Left hindlimb (tissue), 1 donor: Measurements from ENCODE around the gene MYL6.

Experiments used
- DNase-seq: peaks from one replicate; pipeline ENCODE4 v3.0.0-alpha.2; 2018

The MYL6 gene

DNA sequence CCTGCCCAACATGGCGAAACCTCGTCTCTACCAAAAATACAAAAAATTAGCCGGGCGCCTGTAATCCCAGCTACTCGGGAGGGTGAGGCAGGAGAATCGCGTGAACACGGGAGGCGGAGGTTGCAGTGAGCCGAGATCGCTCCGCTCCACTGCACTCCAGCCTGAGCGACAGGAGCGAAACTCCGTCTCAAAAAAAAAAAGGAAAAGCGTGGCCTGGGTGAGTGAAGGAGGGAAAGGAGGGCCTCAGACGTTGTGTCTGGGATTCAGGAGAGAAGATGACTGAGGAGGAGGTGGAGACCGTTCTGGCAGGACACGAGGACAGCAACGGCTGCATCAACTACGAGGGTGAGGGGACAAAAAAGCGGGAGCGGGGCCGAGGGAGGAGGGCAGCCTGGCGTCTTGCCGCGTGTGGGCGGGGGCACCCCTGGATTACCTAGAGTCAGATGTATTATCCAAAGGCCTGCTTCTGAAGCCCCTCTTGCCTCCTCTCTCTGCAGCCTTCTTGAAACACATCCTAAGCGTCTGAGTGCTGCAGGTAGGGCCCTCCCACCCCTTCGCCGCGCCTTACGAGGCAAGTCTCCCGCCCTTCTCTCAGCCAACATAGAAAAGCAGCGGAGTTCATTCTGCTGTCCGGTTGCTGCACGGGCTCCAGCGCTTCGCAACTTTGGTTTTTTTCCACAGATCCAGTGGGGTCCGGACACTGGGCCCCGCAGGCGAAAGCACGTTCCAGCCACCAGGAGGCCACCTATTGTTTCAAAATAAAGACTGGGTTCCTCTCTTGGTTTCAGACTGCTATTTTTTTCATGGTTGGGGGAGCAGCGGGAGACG, 744 bp upstream of the MYL6 start:
- DNase-seq = peak; percentile 93

DNA sequence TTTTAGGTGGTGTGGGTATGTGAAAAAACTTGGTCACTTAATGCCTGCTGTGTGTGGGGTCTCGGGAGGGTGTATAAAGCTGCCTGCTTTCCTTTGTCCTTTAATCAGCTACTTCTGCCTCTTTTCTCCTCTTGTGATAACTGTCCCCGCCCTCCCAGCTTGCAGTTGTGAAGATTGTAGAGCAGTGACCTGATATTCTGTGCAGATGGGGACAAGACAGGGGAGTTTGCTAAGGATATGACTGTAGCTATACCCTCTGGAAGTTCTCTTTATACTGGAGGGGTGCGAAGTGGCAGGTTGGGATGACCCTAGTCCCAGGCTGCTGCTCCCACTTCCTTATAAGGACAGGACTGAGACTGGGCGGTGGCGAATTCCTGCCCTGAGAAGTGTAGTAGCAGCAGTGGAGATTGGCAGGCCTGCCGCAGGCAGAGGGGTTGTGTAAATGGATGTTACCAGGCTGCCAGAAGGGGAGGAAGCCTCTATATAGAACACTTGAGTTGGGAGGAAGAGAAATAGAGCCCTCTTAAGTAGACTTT, 835 bp downstream of the MYL6 start:
- DNase-seq = peak; percentile 73

DNA sequence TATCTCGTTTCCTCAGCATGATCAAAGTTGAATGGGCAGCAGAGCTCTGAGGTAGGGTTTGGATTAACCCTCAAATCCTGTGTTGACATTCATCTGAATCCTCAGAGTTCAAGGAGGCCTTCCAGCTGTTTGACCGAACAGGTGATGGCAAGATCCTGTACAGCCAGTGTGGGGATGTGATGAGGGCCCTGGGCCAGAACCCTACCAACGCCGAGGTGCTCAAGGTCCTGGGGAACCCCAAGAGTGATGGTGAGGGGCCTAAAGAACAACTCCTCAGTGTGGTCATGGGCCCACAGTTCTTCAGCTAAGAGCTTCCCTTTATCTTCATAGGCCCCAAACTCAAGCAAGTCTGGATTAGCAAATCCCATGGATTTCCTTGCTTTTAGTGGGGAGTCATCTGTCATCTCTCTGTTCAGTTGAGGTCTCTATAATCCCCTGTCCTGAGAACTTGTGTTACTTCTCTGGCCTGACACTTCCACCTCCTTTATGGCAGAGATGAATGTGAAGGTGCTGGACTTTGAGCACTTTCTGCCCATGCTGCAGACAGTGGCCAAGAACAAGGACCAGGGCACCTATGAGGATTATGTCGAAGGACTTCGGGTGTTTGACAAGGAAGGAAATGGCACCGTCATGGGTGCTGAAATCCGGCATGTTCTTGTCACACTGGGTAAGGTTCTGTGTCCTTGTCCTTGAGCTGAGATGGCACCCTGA, 1.5 kb downstream of the MYL6 start:
- no peak for DNase-seq

DNA sequence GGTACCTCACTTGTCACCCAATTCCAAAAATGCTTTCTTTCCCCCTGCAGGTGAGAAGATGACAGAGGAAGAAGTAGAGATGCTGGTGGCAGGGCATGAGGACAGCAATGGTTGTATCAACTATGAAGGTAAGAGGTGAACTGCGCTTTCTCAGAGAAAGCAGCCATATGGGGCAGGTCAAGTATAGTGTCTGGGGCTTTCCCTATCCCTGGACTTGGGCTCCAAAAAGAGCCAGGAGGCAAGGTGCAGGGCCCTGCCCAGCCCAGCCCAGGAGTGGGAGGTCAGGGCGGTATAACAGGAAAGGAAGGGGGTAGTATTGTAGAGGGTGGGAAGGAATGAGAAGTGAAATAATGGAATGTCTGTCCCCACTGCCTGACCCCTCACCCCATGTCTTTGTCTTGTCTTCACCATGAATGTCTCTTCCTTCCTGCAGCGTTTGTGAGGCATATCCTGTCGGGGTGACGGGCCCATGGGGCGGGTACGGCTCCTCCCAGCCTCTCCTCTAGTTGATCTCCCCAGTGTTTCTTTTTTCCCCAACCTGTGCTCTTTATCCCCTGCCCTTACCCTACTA, 2.1 kb downstream of the MYL6 start:
- DNase-seq = no peak

DNA sequence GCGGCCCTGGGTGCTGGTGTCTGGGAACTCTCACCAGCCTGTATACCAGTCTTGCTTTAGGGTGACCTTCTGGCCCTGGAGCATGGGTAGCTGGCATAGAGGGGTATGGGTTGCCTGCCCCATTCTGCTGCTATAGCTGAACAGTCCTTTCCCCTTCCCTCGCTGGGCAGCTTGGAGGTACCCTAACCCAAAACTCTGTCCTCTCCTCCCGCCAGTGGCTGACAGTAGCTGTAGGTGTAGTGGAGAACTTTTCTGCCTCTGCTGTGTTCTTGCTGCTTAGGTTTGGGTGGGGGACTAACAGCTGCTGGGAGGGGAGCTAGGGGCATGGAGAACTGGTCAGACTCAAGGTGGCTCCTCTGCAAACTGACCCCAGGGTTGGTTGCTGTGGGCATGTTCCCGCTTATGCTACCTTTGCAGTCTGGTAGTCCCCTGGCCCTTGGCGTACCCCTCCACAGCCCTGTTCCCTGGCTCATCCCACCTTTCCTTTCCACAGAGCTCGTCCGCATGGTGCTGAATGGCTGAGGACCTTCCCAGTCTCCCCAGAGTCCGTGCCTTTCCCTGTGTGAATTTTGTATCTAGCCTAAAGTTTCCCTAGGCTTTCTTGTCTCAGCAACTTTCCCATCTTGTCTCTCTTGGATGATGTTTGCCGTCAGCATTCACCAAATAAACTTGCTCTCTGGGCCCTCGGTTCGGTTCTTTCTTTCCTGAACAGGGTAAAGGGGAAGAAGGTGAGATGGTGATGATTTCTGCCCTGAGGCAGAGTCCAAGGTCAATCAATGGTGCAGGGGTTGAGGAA, 2.9 kb downstream of the MYL6 start:
- no peak for DNase-seq

DNA sequence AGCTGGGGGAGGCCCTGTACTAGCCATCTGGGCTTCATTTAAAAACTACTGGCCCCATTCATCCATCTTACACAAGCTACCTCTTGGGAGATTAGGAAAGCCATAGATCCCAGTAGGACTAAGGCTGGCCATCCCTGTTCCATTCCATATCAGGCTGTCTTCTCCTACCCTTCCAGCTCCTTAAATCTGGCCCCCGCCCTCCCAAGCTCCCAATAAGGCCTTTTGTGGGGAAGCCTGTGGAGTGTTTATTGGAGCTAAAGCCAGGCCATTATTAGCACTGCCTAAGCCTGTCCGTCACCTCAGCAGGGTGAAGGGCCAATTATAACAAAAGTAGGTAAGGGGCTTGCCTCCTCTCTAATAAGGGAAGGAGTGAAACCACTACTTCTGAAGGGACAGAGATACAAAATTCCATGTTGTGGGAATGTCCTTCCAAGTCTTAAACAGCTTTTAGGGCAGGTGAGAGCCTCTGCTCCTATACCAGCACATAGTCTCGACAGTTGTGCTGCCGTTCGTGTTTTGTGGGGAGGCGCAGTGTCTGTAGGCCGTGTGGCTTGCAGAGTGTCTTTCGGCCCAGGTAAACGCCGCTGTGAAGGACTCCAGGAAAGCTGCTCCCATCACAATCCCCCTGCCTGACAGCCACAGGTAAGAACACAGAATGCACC, 3.7 kb downstream of the MYL6 start:
- no peak for DNase-seq

DNA sequence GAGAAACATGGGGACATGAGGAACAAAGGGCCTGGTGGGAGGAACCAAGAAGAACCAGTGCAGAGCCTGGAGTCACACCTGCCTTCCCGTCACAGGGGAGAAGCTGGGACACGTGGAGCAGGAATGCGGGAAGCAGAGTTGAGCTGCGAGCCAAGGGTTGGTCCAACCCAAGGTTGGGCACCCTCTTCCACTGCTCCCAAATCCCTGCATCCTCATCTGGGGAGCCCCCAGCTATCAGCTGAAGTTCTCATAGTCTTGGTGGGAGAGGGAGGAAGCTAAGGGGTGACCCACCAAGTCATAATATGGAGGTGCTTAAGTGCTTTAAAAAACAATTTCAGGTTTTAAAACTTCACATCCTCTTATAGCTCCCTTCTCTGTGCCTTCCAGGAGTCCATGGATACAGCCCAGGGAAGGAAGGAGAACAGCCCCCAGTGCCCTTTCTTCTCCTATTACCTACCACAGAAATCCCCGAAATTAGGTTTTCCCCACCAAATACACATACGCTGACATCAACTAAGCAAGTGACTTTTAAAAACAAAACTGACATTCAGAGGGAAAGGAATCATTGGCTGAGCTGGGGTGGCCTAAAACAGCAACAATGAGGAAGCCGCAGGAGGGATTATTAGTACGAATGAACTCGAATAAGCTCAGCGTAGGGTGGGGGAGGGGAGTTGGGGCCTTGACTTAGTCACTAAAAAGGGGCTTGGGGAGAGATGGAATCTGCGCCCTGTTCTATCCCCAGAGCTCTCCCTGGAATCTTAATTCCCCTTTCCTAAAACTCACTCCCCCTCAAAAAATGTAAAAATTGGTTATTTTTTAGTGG, 4.5 kb downstream of the MYL6 start:
- DNase-seq = peak; percentile 21

DNA sequence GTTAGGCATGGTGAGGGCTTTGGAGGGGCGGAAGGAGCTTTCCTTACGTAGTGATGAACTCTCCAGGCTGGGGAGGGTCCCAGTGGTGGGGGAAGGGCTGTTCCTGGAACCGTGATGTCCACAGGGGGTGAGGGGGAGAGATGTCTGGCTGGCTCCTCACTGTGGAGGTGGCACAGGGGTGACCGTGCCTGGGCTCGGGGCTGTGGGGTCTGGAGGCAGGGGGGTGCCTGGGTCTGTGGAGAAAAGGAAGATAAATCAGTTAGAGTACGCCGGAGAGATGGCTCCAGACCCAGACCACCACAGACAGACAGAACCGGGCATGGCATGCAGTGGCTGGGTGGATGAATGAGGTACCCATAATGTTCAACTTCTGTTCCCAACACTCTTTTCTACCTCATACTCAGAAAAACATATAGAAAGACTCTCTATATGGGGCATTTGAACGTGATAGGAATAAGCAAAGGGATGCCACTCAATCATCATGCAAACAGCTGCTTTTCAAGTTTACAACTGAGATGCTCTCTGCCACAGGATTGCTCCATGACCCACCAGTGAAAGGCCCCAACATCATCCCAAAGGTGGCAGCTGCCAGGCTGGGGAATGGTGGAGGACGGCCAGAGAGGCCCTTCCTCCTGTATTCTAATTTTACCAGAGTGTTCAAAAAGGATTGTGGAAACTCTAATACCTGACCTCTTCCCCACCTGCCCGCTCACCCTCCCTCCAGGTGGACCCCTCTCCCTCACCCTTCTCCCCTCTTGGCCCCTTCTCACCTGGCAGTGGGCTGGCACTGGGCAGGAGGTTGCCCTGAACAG, 5.6 kb downstream of the MYL6 start:
- no peak for DNase-seq

DNA sequence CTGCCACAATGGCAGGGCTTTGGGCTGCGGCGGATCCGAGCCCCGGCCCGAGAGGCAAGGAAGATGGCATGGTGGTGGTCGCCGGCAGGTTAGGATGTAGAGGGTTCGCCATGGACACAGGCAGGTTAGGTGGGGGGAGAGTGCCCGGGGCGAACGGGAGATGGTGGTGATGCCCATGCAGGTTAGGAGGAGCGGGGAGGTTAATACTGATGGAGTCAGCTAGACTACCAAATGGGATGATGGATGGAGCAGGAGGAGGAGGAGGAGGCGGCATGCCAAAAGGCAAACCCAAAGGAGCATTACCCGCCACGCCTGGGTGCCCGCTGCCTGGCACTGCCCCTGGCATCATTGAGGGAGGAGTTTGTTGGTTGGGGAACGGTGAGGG, 6.2 kb downstream of the MYL6 start:
- DNase-seq = no peak

DNA sequence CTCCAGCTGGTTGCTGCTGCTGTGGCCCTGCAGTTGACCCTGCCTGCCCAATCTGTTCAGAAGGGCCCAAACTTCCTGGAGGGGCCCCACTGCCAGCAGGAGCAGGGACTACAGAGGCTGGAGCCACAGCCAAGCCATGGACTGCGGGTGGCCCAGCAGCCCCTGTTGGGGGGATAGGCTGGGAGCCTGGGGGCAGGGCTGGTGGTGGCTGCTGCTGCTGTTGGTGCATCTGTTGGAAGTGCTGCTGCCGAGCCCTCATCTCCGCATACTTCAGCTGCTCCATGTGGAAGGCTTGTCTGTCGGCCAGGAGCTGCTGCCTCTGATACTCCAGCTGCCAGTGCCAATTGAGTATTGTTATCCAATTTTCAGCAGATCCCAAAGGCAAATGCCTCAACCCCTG, 7.2 kb downstream of the MYL6 start:
- no peak for DNase-seq

DNA sequence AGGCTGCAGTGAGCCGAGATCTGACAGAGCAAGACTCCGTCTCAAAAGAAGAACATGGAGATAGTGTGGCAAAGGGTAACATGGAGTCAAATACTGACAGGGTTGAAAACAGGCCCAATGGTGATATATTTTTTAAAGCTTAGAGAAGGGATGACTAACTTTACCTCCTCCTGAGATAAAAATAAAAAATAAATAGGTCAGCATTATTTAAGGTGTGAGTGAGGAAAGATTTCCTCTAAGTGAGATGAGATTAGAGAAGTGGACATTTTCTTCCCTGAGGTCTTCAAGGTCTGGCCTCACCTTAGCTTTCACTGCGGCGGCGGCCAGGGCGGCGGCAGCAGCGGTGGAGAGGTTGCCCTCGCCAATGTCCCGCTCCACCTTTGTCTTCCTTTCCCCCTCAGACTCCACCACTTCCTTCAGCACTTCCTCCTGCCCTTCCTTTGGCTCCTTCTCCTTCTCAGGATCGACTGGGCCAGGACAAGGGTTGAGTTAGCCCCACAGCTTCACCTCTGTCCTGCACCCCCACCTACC, 11.1 kb downstream of the MYL6 start:
- DNase-seq = no peak

DNA sequence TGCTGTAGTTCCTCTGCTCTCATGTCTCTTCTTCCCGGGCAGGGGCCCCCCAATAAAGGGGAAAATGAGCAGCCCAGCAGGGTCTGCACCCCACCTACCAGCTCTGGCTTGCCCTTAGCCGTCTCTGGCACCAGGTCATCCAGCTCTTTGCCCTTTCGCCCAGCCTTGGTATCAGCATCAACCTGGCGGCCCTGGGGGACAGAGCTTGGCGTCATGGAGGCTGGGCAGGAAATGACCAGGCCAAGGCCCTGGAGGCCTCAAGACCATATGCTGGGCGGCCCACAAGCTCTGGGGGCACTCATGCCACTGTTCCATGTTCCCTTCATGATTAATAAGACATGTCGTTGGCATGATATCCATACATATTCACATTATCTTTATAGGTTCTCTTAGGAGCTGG, 14.7 kb downstream of the MYL6 start:
- no peak for DNase-seq

DNA sequence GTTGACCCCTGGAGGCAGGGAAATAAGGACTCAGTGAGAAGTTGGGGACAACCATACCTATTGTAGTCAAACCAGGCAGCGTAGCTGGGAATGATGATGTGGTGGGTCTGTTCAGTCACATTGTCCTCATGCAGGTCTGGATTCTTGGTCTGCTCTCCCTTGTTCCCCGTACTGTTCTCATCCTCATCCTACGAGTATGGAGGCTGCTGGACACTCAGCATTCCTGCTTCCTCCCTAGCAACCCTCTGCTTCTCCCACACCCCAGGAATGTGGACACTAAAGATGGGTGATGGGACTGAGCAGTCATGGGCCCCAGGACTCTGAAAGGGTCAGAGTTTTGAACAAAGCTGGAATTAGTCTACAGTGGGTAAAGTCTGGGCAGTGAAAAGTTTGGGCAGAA, 20.2 kb downstream of the MYL6 start:
- DNase-seq = no peak

DNA sequence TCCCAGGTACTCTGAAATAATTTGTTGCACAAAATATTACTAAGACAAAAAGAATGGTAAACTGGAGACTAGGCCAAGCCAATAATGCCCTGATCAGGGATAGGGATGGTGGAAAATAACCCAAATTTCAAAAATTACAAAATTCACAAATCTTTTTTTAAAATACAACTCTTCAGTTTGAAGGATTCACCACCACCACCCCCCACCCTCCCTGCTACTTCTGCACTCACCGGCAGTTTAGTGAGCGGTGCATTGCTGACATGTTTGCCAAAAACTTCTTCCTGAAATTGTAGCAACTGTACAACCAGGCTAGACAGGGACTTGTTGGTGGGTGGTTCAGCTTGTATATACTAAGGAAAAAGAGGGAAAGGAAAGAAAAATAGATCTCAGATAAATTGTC, 28.8 kb downstream of the MYL6 start:
- no peak for DNase-seq

DNA sequence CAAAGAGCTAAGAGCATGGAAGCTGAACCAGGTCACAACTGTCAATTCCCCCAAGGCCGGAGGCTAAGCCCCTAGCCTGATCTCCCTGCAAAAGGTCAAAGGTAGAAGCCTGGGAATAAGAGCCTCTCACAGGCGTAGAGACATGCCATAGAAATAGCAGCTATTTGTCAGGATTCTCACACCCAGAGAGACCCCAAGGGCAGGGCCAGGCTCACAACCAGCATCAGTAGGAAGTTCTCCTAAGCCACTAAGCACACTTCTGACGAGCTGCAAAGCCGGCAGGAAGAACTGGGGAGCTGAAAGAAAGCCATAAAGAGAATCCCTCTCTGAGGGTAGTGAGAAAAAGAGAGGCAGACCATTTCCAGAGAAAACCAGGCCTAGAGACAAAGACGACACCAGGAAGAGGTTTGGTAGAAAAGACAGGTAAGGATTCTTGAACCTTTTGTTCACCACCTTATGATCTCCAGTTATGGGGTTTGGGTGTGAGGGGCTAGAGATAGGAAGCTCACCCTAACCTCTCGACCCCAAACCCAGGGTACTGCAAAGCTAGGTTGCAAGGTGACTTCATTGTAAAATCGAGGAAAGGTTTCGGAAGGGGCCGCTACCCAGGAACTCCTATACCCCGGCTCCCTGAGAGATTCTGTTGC, 30.1 kb downstream of the MYL6 start:
- DNase-seq = no peak

DNA sequence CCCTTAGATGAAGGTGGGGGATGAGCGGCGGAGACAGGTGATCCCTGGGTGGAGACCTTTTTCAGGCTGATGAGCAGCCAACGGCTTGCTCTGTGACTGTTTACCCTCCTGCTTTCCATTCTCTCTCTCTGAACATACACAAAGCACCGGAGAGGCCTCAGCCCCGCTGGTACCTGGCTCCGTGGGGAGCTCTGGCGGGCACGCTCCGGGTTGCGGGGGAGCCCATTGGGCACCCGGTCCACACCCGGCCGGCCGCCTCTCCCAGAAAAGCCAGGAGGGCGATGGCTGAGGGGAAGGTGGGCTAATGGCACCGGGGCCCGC, 30.6 kb downstream of the MYL6 start:
- no peak for DNase-seq

DNA sequence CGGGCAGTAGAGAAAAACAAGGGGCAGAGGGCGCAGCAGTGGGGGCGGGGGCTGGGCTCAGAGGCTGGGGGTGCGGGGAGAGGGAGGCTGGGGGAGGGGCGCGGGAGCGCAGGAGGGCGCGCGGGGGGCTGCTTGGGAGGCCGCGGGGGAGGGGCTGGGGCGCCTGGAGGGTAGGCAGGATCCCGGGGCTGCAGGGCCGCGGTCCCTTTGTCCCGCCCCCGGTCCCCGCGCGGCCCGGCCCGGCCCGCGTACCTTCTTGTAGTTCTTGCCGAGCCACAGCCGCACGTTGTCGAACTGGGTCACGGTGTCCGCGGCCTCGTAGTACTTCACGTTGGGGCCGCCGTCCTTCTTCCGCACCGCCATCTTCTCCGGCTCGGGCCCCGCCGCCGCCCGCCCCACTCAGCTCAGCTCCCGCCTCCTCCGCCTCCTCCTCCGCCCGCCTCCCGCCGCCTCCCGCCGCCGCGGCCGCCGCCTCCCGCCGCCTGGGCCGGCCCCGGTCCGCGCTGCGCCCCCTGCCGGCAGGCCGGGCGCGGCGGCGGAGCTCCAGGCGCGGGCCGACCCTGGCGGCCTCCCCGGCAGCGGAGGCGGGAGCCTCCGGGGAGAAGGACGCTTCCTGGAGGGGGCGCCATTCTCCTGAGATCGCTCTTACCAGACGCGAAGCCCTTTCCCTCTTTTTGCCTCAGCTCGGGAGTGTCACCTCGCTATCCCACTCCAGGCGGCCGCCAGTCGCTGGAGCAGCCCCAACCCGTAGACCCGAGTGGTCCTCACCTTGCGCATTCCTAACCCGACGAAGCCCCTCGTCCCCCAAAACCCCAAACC, 31.1 kb downstream of the MYL6 start, which contains the start of gene SMARCC2:
Gene SMARCC2, minus strand, starts transcription at position 385 of the 819 bp plus-strand sequence. Its CDS starts 22 bp downstream, at position 363.
- DNase-seq = peak; percentile 92

DNA sequence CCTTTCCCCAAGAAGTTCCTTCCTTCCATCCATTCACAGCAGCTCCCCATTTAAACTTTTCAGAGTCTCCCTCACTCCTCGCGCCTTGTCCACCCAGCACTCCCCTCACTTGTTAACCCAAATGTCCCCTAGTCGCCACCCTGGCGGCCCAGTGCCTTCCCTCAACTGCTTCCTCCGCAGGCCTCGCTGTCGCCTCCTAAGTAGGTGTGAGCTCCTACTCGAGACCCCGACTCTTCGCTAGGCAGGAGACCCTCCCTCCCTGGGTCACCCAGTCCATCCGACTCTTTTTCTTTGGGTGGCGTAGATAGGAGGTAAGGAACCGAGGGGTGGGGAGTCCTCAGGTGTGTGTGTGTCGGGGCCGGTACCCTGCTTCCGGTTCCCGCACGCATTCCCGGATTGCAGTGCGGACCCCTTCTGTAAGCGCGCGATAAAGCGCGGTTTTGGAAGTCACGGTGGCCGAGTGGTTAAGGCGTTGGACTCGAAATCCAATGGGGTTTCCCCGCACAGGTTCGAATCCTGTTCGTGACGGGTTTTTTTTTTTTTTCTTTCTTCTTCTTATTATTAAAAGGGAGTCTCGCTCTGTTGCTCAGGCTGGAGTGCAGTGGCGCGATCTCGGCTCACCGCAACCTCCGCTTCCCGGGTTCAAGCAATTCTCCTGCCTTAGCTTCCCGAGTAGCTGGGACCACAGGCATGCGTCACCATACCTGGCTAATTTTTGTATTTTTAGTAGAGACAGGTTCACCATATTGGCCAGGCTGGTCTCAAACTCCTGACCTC, 31.9 kb downstream of the MYL6 start:
- DNase-seq = peak; percentile 92
